HepG2 (cell line): ENCODE results near the gene ZACN. TPM values are rescaled to one million over a fixed set of nuclear protein-coding genes. Genes with fewer than 3 reads are reported as not detected.

ENCODE experiments used
- FOSL1 ChIP-seq: sonication (generic); formaldehyde crosslinking; IDR thresholded peaks from 2 replicates; pipeline ENCODE4 v1.9.0; 2021; ENCODE audit warnings: missing genetic modification reagents, borderline replicate concordance
- GABPA ChIP-seq, 2 experiments: IDR thresholded peaks; 2 replicates each; pipeline ENCODE4 v1.6.1; 2011 to 2016; ENCODE audit warnings: low read depth in 2 of 2, low read length in 1 of 2, missing biosample characterization in 1 of 2, missing genetic modification characterization in 1 of 2
- HMGA1 ChIP-seq: sonication (generic); formaldehyde crosslinking; conservative IDR thresholded peaks from 2 replicates; pipeline ENCODE4 v1.4.0; 2020; ENCODE audit warnings: missing genetic modification reagents
- HNF4A ChIP-seq: sonication (generic); formaldehyde crosslinking; IDR thresholded peaks from 2 replicates; pipeline ENCODE4 v1.4.0; 2020; ENCODE audit warnings: missing genetic modification reagents
- KAT7 ChIP-seq: IDR thresholded peaks from 2 replicates; pipeline ENCODE4 v1.6.1; 2018; ENCODE audit warnings: borderline replicate concordance, missing compliant biosample characterization
- KAT8 ChIP-seq: IDR thresholded peaks from 2 replicates; pipeline ENCODE4 v1.6.1; 2016; ENCODE audit warnings: missing genetic modification reagents, missing compliant biosample characterization
- KLF15 ChIP-seq: sonication (generic); formaldehyde crosslinking; IDR thresholded peaks from 2 replicates; pipeline ENCODE4 v1.8.1; 2023; ENCODE audit warnings: borderline replicate concordance, mild to moderate bottlenecking, inconsistent platforms, missing genetic modification reagents, mixed read lengths
- MAF1 ChIP-seq: sonication (generic); formaldehyde crosslinking; IDR thresholded peaks from 2 replicates; pipeline ENCODE4 v1.5.0; 2020; ENCODE audit warnings: missing genetic modification reagents, borderline replicate concordance
- NCOA1 ChIP-seq: sonication (generic); formaldehyde crosslinking; IDR thresholded peaks from 2 replicates; pipeline ENCODE4 v1.9.0; 2021; ENCODE audit warnings: missing genetic modification reagents
- SMARCE1 ChIP-seq: fragments of 450-650 bp; IDR thresholded peaks from 2 replicates; pipeline ENCODE4 v1.6.1; 2017; ENCODE audit warnings: borderline replicate concordance
- SRF ChIP-seq: IDR thresholded peaks from 2 replicates; pipeline ENCODE4 v1.6.1; 2011; ENCODE audit warnings: mild to moderate bottlenecking, low read depth, low read length, moderate library complexity
- ZMAT3 ChIP-seq: sonication (generic); formaldehyde crosslinking; conservative IDR thresholded peaks from 2 replicates; pipeline ENCODE4 v1.7.0; 2021; ENCODE audit warnings: missing genetic modification reagents
- ZNF101 ChIP-seq: sonication (generic); formaldehyde crosslinking; IDR thresholded peaks from 2 replicates; pipeline ENCODE4 v1.4.0; 2020; ENCODE audit warnings: mild to moderate bottlenecking, low read depth, missing genetic modification reagents, borderline replicate concordance
- ZNF367 ChIP-seq: sonication (generic); formaldehyde crosslinking; IDR thresholded peaks from 2 replicates; pipeline ENCODE4 v1.4.0; 2020; ENCODE audit warnings: missing genetic modification reagents, borderline replicate concordance
- ZNF407 ChIP-seq: sonication (generic); formaldehyde crosslinking; IDR thresholded peaks from one replicate; pipeline ENCODE4 v1.5.1; 2020; ENCODE audit warnings: mild to moderate bottlenecking, missing genetic modification reagents; ENCODE audit errors: not compliant biosample characterization
- ZNF569 ChIP-seq: sonication (generic); formaldehyde crosslinking; IDR thresholded peaks from 2 replicates; pipeline ENCODE4 v1.5.0; 2020; ENCODE audit warnings: mild to moderate bottlenecking, missing genetic modification reagents, moderate library complexity, borderline replicate concordance
- ZNF570 ChIP-seq: sonication (generic); formaldehyde crosslinking; IDR thresholded peaks from 2 replicates; pipeline ENCODE4 v1.4.0; 2020; ENCODE audit warnings: mild to moderate bottlenecking, missing genetic modification reagents, borderline replicate concordance
- ZNF891 ChIP-seq: sonication (generic); formaldehyde crosslinking; IDR thresholded peaks from 2 replicates; pipeline ENCODE4 v1.5.0; 2020; ENCODE audit warnings: mild to moderate bottlenecking, missing genetic modification reagents
- polyA plus RNA-seq, 8 experiments: library from polyadenylated mRNA; depleted of rRNA in 3 of 8; stranded (reverse) in 7 of 8; unstranded in 1 of 8; fragments of >200 nt; fragmentation: Illumina TruSeq in 4 of 8; extraction: Trizol in 4 of 8; gene quantifications; 2 replicates each; pipeline versions ENCODE4 v1.2.1 to v1.2.3, GENCODE V29; 2011 to 2016; ENCODE audit warnings: low read depth in 4 of 8, missing spikeins in 1 of 8, mixed read lengths in 1 of 8; ENCODE audit not compliant: insufficient read depth in 1 of 8
- total RNA-seq, 5 experiments: library from RNA; depleted of rRNA; stranded (reverse); fragments of >200 nt; fragmentation: Illumina TruSeq; extraction: Trizol; gene quantifications; 2 replicates each; pipeline ENCODE4 v1.2.3, GENCODE V29; 2016; ENCODE audit warnings: low read depth in 1 of 5
- TF ChIP-seq, protein P1 (sequence below): sonication (generic); formaldehyde crosslinking; IDR thresholded peaks from 2 replicates; pipeline ENCODE4 v1.5.0; 2020; ENCODE audit warnings: missing genetic modification reagents
- TF ChIP-seq, protein P2 (sequence below): IDR thresholded peaks from 2 replicates; pipeline ENCODE4 v1.6.1; 2016; ENCODE audit warnings: missing genetic modification reagents, missing compliant biosample characterization

Gene ZACN
- total and polyA plus RNA-seq, 2 of the 13 experiments (the other 11 are each of a cell fraction or from before 2014, with no cell fraction given), result 0.11 to 0.15 TPM

- TF ChIP-seq ZNF407 (CRISPR knock-in tag) (peak; percentile 92), ZNF101 (CRISPR knock-in tag) (0 out of 2 replicates have a peak, but pooled peaks have one; percentile 74), ZNF569 (CRISPR knock-in tag) (peak; percentile 48; the same call in 1 of the 2 replicates), GABPA (IDR thresholded peaks at IDR 0.05; ENCODE audit: low read depth, low read length) (no peak), GABPA (CRISPR knock-in tag; IDR thresholded peaks at IDR 0.05; ENCODE audit: low read depth) (peak; percentile 56; the same call in 1 of the 2 replicates), ZMAT3 (peak; percentile 98), ZNF367 (CRISPR knock-in tag) (peak; percentile 84; the same call in 1 of the 2 replicates), HNF4A (CRISPR knock-in tag) (no peak), HMGA1 (CRISPR knock-in tag) (no peak), SMARCE1 (no peak), KAT7 (CRISPR knock-in tag) (peak; percentile 99; the same call in 1 of the 2 replicates), NCOA1 (CRISPR knock-in tag) (no peak), KLF15 (CRISPR knock-in tag) (peak; percentile 85; the same call in 1 of the 2 replicates), KAT8 (CRISPR knock-in tag) (peak; percentile 97), FOSL1 (CRISPR knock-in tag) (no peak), MAF1 (CRISPR knock-in tag) (no peak), ZNF891 (CRISPR knock-in tag) (peak; percentile 98), SRF (no peak), ZNF570 (CRISPR knock-in tag) (peak; percentile 88)
- TF ChIP-seq, protein P1, sequence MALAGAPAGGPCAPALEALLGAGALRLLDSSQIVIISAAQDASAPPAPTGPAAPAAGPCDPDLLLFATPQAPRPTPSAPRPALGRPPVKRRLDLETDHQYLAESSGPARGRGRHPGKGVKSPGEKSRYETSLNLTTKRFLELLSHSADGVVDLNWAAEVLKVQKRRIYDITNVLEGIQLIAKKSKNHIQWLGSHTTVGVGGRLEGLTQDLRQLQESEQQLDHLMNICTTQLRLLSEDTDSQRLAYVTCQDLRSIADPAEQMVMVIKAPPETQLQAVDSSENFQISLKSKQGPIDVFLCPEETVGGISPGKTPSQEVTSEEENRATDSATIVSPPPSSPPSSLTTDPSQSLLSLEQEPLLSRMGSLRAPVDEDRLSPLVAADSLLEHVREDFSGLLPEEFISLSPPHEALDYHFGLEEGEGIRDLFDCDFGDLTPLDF (CRISPR knock-in tag), result 0 out of 2 replicates have a peak, but pooled peaks have one; percentile 69
- TF ChIP-seq, protein P2, sequence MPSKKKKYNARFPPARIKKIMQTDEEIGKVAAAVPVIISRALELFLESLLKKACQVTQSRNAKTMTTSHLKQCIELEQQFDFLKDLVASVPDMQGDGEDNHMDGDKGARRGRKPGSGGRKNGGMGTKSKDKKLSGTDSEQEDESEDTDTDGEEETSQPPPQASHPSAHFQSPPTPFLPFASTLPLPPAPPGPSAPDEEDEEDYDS (CRISPR knock-in tag), result peak; percentile 93
Measured at GRCh38 chr17:76072148-76072858, 6.7 kb upstream of the ZACN start, which contains the start of gene SRP68 (continued).
